ENCODE data around the gene ESRRB.

The ESRRB gene

GRCh38 chr14:76550534-76550933 is 174.6 kb downstream of the ESRRB start:
- TF ChIP-seq, protein P1, sequence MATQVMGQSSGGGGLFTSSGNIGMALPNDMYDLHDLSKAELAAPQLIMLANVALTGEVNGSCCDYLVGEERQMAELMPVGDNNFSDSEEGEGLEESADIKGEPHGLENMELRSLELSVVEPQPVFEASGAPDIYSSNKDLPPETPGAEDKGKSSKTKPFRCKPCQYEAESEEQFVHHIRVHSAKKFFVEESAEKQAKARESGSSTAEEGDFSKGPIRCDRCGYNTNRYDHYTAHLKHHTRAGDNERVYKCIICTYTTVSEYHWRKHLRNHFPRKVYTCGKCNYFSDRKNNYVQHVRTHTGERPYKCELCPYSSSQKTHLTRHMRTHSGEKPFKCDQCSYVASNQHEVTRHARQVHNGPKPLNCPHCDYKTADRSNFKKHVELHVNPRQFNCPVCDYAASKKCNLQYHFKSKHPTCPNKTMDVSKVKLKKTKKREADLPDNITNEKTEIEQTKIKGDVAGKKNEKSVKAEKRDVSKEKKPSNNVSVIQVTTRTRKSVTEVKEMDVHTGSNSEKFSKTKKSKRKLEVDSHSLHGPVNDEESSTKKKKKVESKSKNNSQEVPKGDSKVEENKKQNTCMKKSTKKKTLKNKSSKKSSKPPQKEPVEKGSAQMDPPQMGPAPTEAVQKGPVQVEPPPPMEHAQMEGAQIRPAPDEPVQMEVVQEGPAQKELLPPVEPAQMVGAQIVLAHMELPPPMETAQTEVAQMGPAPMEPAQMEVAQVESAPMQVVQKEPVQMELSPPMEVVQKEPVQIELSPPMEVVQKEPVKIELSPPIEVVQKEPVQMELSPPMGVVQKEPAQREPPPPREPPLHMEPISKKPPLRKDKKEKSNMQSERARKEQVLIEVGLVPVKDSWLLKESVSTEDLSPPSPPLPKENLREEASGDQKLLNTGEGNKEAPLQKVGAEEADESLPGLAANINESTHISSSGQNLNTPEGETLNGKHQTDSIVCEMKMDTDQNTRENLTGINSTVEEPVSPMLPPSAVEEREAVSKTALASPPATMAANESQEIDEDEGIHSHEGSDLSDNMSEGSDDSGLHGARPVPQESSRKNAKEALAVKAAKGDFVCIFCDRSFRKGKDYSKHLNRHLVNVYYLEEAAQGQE (IDR thresholded peaks at IDR 0.05; ENCODE audit: insufficient read depth in 1 of 2, low read depth in 2 of 2, low read length in 2 of 2) = no peak
- TF ChIP-seq SIN3A (IDR thresholded peaks at IDR 0.05; ENCODE audit: borderline replicate concordance, insufficient read depth, low read length) (no peak), FOXP2 (optimal IDR thresholded peaks at IDR 0.05; ENCODE audit: borderline replicate concordance, extremely low read depth, extremely low read length, insufficient read depth) (no peak), TAF1 (IDR thresholded peaks at IDR 0.05; ENCODE audit: borderline replicate concordance, insufficient read depth, low read length) (no peak), POLR2AphosphoS5 (IDR thresholded peaks at IDR 0.05; ENCODE audit: low read depth, low read length) (no peak)

DNA sequence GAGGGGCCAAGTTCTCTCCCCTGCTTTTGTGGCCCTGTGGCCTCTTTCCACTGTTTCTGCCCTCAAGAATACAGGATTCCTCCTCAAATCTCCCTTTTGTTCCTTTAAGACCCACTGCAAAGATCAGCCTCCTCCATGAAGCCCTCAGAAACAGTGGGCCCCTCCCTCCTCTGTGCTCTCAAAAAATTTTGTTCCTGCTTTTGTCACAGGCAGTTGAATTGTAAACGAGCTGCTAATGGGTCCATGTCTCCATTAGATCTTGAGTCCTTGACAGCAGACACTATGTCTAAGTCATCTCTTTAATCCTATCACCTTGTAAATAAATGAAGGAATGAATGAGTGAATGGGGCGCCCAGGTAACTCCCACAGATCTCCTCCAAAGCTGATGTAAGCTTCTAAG is 175.2 kb downstream of the ESRRB start:
- TF ChIP-seq, protein P1 (IDR thresholded peaks at IDR 0.05; ENCODE audit: insufficient read depth in 1 of 2, low read depth in 2 of 2, low read length in 2 of 2) = no peak
- TF ChIP-seq TAF1 (IDR thresholded peaks at IDR 0.05; ENCODE audit: borderline replicate concordance, insufficient read depth, low read length) (no peak), POLR2AphosphoS5 (IDR thresholded peaks at IDR 0.05; ENCODE audit: low read depth, low read length) (no peak), SIN3A (IDR thresholded peaks at IDR 0.05; ENCODE audit: borderline replicate concordance, insufficient read depth, low read length) (no peak), FOXP2 (optimal IDR thresholded peaks at IDR 0.05; ENCODE audit: borderline replicate concordance, extremely low read depth, extremely low read length, insufficient read depth) (no peak)

All from PFSK-1 (cell line).